H4 (cell line): ENCODE data around the gene GAPDHS. TPM values are rescaled to one million over a fixed set of nuclear protein-coding genes. Genes with fewer than 3 reads are reported as not detected.

Experiments
- DNase-seq: peaks from one replicate; pipeline ENCODE4 v3.0.0-alpha.2; 2015; ENCODE audit warnings: low spot score
- total RNA-seq: library from RNA; depleted of rRNA; stranded (reverse); fragments of >200 nt; shearing (Covaris generic); gene quantifications from 2 replicates; pipeline ENCODE4 v1.2.3, GENCODE V29; 2014

The GAPDHS gene
- total RNA-seq, 1 experiment from 2014 or later = not detected

- DNase-seq = no peak
Measured at GRCh38 chr19:35557539-35558399, 24.5 kb downstream of the GAPDHS start.

GRCh38 chr19:35558400-35559280, 25.4 kb downstream of the GAPDHS start:
- DNase-seq = no peak

- no peak for DNase-seq
Measured at GRCh38 chr19:35559281-35559659, 26.0 kb downstream of the GAPDHS start.

GRCh38 chr19:35559781-35560180, 26.5 kb downstream of the GAPDHS start:
- DNase-seq = no peak

- DNase-seq = no peak
Measured at GRCh38 chr19:35560271-35560670, 27.0 kb downstream of the GAPDHS start.

- no peak for DNase-seq
Measured at GRCh38 chr19:35560677-35561076, 27.4 kb downstream of the GAPDHS start.

- DNase-seq = no peak
Measured at GRCh38 chr19:35561436-35561835, 28.2 kb downstream of the GAPDHS start.

GRCh38 chr19:35562336-35562735, 29.1 kb downstream of the GAPDHS start:
- DNase-seq = no peak

- DNase-seq = no peak
Measured at GRCh38 chr19:35562776-35563175, 29.5 kb downstream of the GAPDHS start.

- no peak for DNase-seq
Measured at GRCh38 chr19:35563207-35563829, 30.1 kb downstream of the GAPDHS start, which contains the start of gene ATP4A. TSS of gene ATP4A (minus strand) at chr19:35563658. CDS start at chr19:35563629, 29 bp downstream.

- no peak for DNase-seq
Measured at GRCh38 chr19:35565016-35565856, 32.0 kb downstream of the GAPDHS start.

GRCh38 chr19:35566738-35567137, 33.5 kb downstream of the GAPDHS start:
- DNase-seq = no peak

GRCh38 chr19:35569281-35569781, 36.1 kb downstream of the GAPDHS start:
- no peak for DNase-seq

GRCh38 chr19:35571406-35571965, 38.2 kb downstream of the GAPDHS start:
- no peak for DNase-seq

- DNase-seq = no peak
Measured at GRCh38 chr19:35577918-35578317, 44.7 kb downstream of the GAPDHS start.

- DNase-seq = no peak
Measured at GRCh38 chr19:35578707-35579106, 45.5 kb downstream of the GAPDHS start.

GRCh38 chr19:35582760-35583159, 49.5 kb downstream of the GAPDHS start:
- DNase-seq = no peak

- DNase-seq = no peak
Measured at GRCh38 chr19:35585848-35586247, 52.6 kb downstream of the GAPDHS start, which contains the start of gene PMIS2. TSS of gene PMIS2 (plus strand) at chr19:35586173. CDS start at chr19:35586260, 87 bp downstream.

- DNase-seq = no peak
Measured at GRCh38 chr19:35587321-35587720, 54.1 kb downstream of the GAPDHS start.

GRCh38 chr19:35590875-35591274, 57.6 kb downstream of the GAPDHS start:
- no peak for DNase-seq

- DNase-seq = no peak
Measured at GRCh38 chr19:35592226-35592625, 59.0 kb downstream of the GAPDHS start.
